ENCODE results near the gene CTCFL.

The CTCFL gene

GRCh38 chr20:57498425-57499400, 26.2 kb downstream of the CTCFL start:
- H3K4me2 ChIP-seq (ENCODE audit: low read length), result peak overlapping the region; percentile 48
- H3K9me3 ChIP-seq (ENCODE audit: control insufficient read depth, insufficient read depth, low read length), result no peaks in the 10 kb centered on the region
- TF ChIP-seq EZH2phosphoT487 (IDR thresholded peaks at IDR 0.05; ENCODE audit: borderline replicate concordance, low read length) (no peak), CTCF (IDR thresholded peaks at IDR 0.05; ENCODE audit: low read depth, low read length, poor library complexity, severe bottlenecking) (peak; percentile 30)
- no peak overlapping the region for H3K27ac ChIP-seq (ENCODE audit: low read depth, low read length)
- no peaks in the 10 kb centered on the region for H3K27me3 ChIP-seq (ENCODE audit: control insufficient read depth, low read length)
- no peaks in the 10 kb centered on the region for H3K9me2 ChIP-seq (replicated peaks; ENCODE audit: control insufficient read depth, low read length)
- peaks cover 59% of the 10 kb centered on the region for H3K36me3 ChIP-seq (ENCODE audit: control insufficient read depth, low read length)
- peaks cover 24% of the 10 kb centered on the region for H3F3A ChIP-seq (ENCODE audit: control insufficient read depth, insufficient read depth)
- no peak overlapping the region; the same call in 1 of the 2 replicates for H3K4me3 ChIP-seq (ENCODE audit: low read length)
- peaks cover 73% of the 10 kb centered on the region for H3K4me1 ChIP-seq (ENCODE audit: control insufficient read depth, low read length)
- H4K20me1 ChIP-seq (ENCODE audit: control insufficient read depth, insufficient read depth, low read depth, low read length), result peaks cover 57% of the 10 kb centered on the region
- peaks cover 81% of the 10 kb centered on the region for H3K79me2 ChIP-seq (ENCODE audit: control insufficient read depth, low read length)

- H3K27ac ChIP-seq (ENCODE audit: low read depth, low read length), result no peak overlapping the region
- peaks cover 45% of the 10 kb centered on the region for H3F3A ChIP-seq (ENCODE audit: control insufficient read depth, insufficient read depth)
- H3K9me2 ChIP-seq (replicated peaks; ENCODE audit: control insufficient read depth, low read length), result no peaks in the 10 kb centered on the region
- peaks cover 87% of the 10 kb centered on the region for H3K79me2 ChIP-seq (ENCODE audit: control insufficient read depth, low read length)
- peaks cover 73% of the 10 kb centered on the region for H3K4me1 ChIP-seq (ENCODE audit: control insufficient read depth, low read length)
- peaks cover 39% of the 10 kb centered on the region for H4K20me1 ChIP-seq (ENCODE audit: control insufficient read depth, insufficient read depth, low read depth, low read length)
- no peak overlapping the region for H3K4me2 ChIP-seq (ENCODE audit: low read length)
- H3K9me3 ChIP-seq (ENCODE audit: control insufficient read depth, insufficient read depth, low read length), result no peaks in the 10 kb centered on the region
- no peak overlapping the region for H3K4me3 ChIP-seq (ENCODE audit: low read length)
- TF ChIP-seq EZH2phosphoT487 (IDR thresholded peaks at IDR 0.05; ENCODE audit: borderline replicate concordance, low read length), result no peak
- TF ChIP-seq CTCF (IDR thresholded peaks at IDR 0.05; ENCODE audit: low read depth, low read length, poor library complexity, severe bottlenecking), result no peak
- no peaks in the 10 kb centered on the region for H3K27me3 ChIP-seq (ENCODE audit: control insufficient read depth, low read length)
- H3K36me3 ChIP-seq (ENCODE audit: control insufficient read depth, low read length), result peaks cover 79% of the 10 kb centered on the region
These were observed 28.3 kb downstream of the CTCFL start for GRCh38 chr20:57496592-57496991.

- no peak for TF ChIP-seq EZH2phosphoT487 (IDR thresholded peaks at IDR 0.05; ENCODE audit: borderline replicate concordance, low read length)
- no peak for TF ChIP-seq CTCF (IDR thresholded peaks at IDR 0.05; ENCODE audit: low read depth, low read length, poor library complexity, severe bottlenecking)
- Histone ChIP-seq H4K20me1 (ENCODE audit: control insufficient read depth, insufficient read depth, low read depth, low read length) (peaks cover 39% of the 10 kb centered on the region), H3K27me3 (ENCODE audit: control insufficient read depth, low read length) (no peaks in the 10 kb centered on the region), H3K4me1 (ENCODE audit: control insufficient read depth, low read length) (peaks cover 77% of the 10 kb centered on the region), H3K79me2 (ENCODE audit: control insufficient read depth, low read length) (peaks cover 89% of the 10 kb centered on the region), H3K27ac (ENCODE audit: low read depth, low read length) (no peak overlapping the region), H3K4me2 (ENCODE audit: low read length) (no peak overlapping the region; the same call in 1 of the 2 replicates), H3K9me2 (replicated peaks; ENCODE audit: control insufficient read depth, low read length) (no peaks in the 10 kb centered on the region), H3K36me3 (ENCODE audit: control insufficient read depth, low read length) (peaks cover 82% of the 10 kb centered on the region), H3K9me3 (ENCODE audit: control insufficient read depth, insufficient read depth, low read length) (no peaks in the 10 kb centered on the region), H3F3A (ENCODE audit: control insufficient read depth, insufficient read depth) (peaks cover 48% of the 10 kb centered on the region), H3K4me3 (ENCODE audit: low read length) (no peak overlapping the region)
These were observed 29.0 kb downstream of the CTCFL start for GRCh38 chr20:57495978-57496377.
